EL (cell line): Measurements from ENCODE around the gene MBD6.
"Not testable (repeated sequence)": the region's sequence is repeated elsewhere in the genome, so short reads cannot be mapped to it uniquely, and the experiment has no call there.

ENCODE experiments used
- DNase-seq: peaks from one replicate; pipeline ENCODE4 v3.0.0-alpha.2; 2016

Gene MBD6

GRCh38 chr12:57517187-57517586, 5.4 kb upstream of the MBD6 start:
- DNase-seq = peak; percentile 72

- DNase-seq = not testable (repeated sequence)
These were observed 4.9 kb upstream of the MBD6 start for GRCh38 chr12:57517718-57518117.

GRCh38 chr12:57518176-57518919, 4.3 kb upstream of the MBD6 start:
- DNase-seq = no peak

- peak; percentile 43 for DNase-seq
These were observed 3.5 kb upstream of the MBD6 start for GRCh38 chr12:57518920-57519795.

GRCh38 chr12:57519796-57520052, 2.9 kb upstream of the MBD6 start:
- DNase-seq = no peak

GRCh38 chr12:57520053-57520818, 2.4 kb upstream of the MBD6 start, which contains the start of gene DDIT3:
TSS of gene DDIT3 (minus strand) at chr12:57520514. CDS start at chr12:57517406, 3,108 bp downstream.
- DNase-seq = peak; percentile 99

- DNase-seq = peak; percentile 47
These were observed 1.1 kb upstream of the MBD6 start for GRCh38 chr12:57521525-57522010.

GRCh38 chr12:57522887-57523705, 472 bp downstream of the MBD6 start:
- DNase-seq = peak; percentile 53

- no peak for DNase-seq
These were observed 1.3 kb downstream of the MBD6 start for GRCh38 chr12:57523706-57524614.

GRCh38 chr12:57524814-57525614, 2.4 kb downstream of the MBD6 start:
- no peak for DNase-seq

- no peak for DNase-seq
These were observed 3.2 kb downstream of the MBD6 start for GRCh38 chr12:57525615-57526383.

- no peak for DNase-seq
These were observed 4.0 kb downstream of the MBD6 start for GRCh38 chr12:57526477-57527126.

- DNase-seq = no peak
These were observed 4.6 kb downstream of the MBD6 start for GRCh38 chr12:57527184-57527583.

GRCh38 chr12:57528176-57528575, 5.6 kb downstream of the MBD6 start:
- DNase-seq = no peak

- DNase-seq = no peak
These were observed 6.4 kb downstream of the MBD6 start for GRCh38 chr12:57528831-57529555.

- DNase-seq = no peak
These were observed 7.2 kb downstream of the MBD6 start for GRCh38 chr12:57529831-57530230.

- DNase-seq = no peak
These were observed 7.9 kb downstream of the MBD6 start for GRCh38 chr12:57530396-57531142.

GRCh38 chr12:57531836-57532235, 9.2 kb downstream of the MBD6 start:
- no peak for DNase-seq
